GM18868 (cell line): ENCODE data around the gene CFAP74.

ENCODE experiments used
- ATAC-seq: cut with Tn5 transposase; IDR thresholded peaks from one replicate; pipeline ENCODE4 v1.9.1; 2021; ENCODE audit warnings: mild to moderate bottlenecking, moderate library complexity; ENCODE audit not compliant: unreplicated experiment

The CFAP74 gene

GRCh38 chr1:1971017-1971416 is 32.6 kb downstream of the CFAP74 start:
- ATAC-seq: no peak

- ATAC-seq: no peak
Observed at GRCh38 chr1:1969953-1970716, 33.5 kb downstream of the CFAP74 start.

- ATAC-seq: no peak
Observed at GRCh38 chr1:1969505-1969900, 34.1 kb downstream of the CFAP74 start.

- ATAC-seq: no peak
Observed at GRCh38 chr1:1968767-1969504, 34.6 kb downstream of the CFAP74 start.

GRCh38 chr1:1967879-1968278 is 35.7 kb downstream of the CFAP74 start:
- no peak for ATAC-seq

- ATAC-seq: no peak
Observed at GRCh38 chr1:1967151-1967550, 36.4 kb downstream of the CFAP74 start.

GRCh38 chr1:1966071-1966740 is 37.4 kb downstream of the CFAP74 start:
- no peak for ATAC-seq

- no peak for ATAC-seq
Observed at GRCh38 chr1:1965546-1965945, 38.0 kb downstream of the CFAP74 start.

- no peak for ATAC-seq
Observed at GRCh38 chr1:1964811-1965210, 38.8 kb downstream of the CFAP74 start.

- ATAC-seq: no peak
Observed at GRCh38 chr1:1963570-1963969, 40.0 kb downstream of the CFAP74 start.

- ATAC-seq: no peak
Observed at GRCh38 chr1:1962752-1963151, 40.8 kb downstream of the CFAP74 start.

GRCh38 chr1:1960480-1961196 is 42.9 kb downstream of the CFAP74 start:
- no peak for ATAC-seq

GRCh38 chr1:1959840-1960479 is 43.6 kb downstream of the CFAP74 start:
- ATAC-seq: no peak

- no peak for ATAC-seq
Observed at GRCh38 chr1:1959459-1959839, 44.1 kb downstream of the CFAP74 start.

- no peak for ATAC-seq
Observed at GRCh38 chr1:1958071-1958541, 45.5 kb downstream of the CFAP74 start.

GRCh38 chr1:1957533-1957961 is 46.0 kb downstream of the CFAP74 start:
- ATAC-seq: no peak

- ATAC-seq: no peak
Observed at GRCh38 chr1:1956586-1957532, 46.7 kb downstream of the CFAP74 start.

GRCh38 chr1:1956101-1956500 is 47.5 kb downstream of the CFAP74 start:
- no peak for ATAC-seq

- no peak for ATAC-seq
Observed at GRCh38 chr1:1955621-1956094, 47.9 kb downstream of the CFAP74 start.
